ENCODE data around the gene ZNF778. TPM values are rescaled to one million over a fixed set of nuclear protein-coding genes. Genes with fewer than 3 reads are reported as not detected.

The ZNF778 gene
- total and polyA plus RNA-seq, 2 of the 13 experiments (the other 11 are each of a cell fraction or from before 2014, with no cell fraction given): 3.8 to 7.2 TPM

- TF ChIP-seq NFAT5 (CRISPR knock-in tag; IDR thresholded peaks at IDR 0.05) (peak; percentile 21; the same call in 1 of the 2 replicates), HNF1B (CRISPR knock-in tag; IDR thresholded peaks at IDR 0.05) (peak; percentile 68), RNF2 (conservative IDR thresholded peaks at IDR 0.05; ENCODE audit: low read depth) (0 out of 2 replicates have a peak, but pooled peaks have one; percentile 68), ZNF607 (CRISPR knock-in tag; IDR thresholded peaks at IDR 0.05; ENCODE audit: borderline replicate concordance) (peak; percentile 71; the same call in 1 of the 2 replicates), HIC2 (CRISPR knock-in tag; IDR thresholded peaks at IDR 0.05; ENCODE audit: low read depth) (no peak), SAFB2 (CRISPR knock-in tag; IDR thresholded peaks at IDR 0.05; ENCODE audit: borderline replicate concordance, low read depth) (no peak), NFIB (CRISPR knock-in tag; IDR thresholded peaks at IDR 0.05; ENCODE audit: borderline replicate concordance) (no peak), PAXIP1 (CRISPR knock-in tag; conservative IDR thresholded peaks at IDR 0.05) (peak; percentile 72), SOX5 (CRISPR knock-in tag; IDR thresholded peaks at IDR 0.05; ENCODE audit: borderline replicate concordance) (no peak), JDP2 (CRISPR knock-in tag; IDR thresholded peaks at IDR 0.05; ENCODE audit: borderline replicate concordance) (no peak), ARNTL (CRISPR knock-in tag; IDR thresholded peaks at IDR 0.05) (peak; percentile 71; the same call in 1 of the 2 replicates), KDM4B (CRISPR knock-in tag; IDR thresholded peaks at IDR 0.05) (0 out of 2 replicates have a peak, but pooled peaks have one; percentile 15), CREM (IDR thresholded peaks at IDR 0.05) (no peak), CREM (CRISPR knock-in tag; IDR thresholded peaks at IDR 0.05) (no peak), GLI4 (CRISPR knock-in tag; IDR thresholded peaks at IDR 0.05; ENCODE audit: borderline replicate concordance) (no peak)
Measured at GRCh38 chr16:89261691-89262563, 44.4 kb downstream of the ZNF778 start (continued).

All from HepG2 (cell line).